ENCODE measurements around the gene PPP2R5A. TPM values are rescaled to one million over a fixed set of nuclear protein-coding genes. Genes with fewer than 3 reads are reported as not detected.
"Not testable (repeated sequence)": the region's sequence is repeated elsewhere in the genome, so short reads cannot be mapped to it uniquely, and the experiment has no call there.

PPP2R5A gene
- total RNA-seq, 1 donor from 2014 or later = 25.5 TPM

- Mint-ChIP-seq H3K9me3 (ENCODE audit: unreplicated experiment) (no peaks in the 10 kb centered on the region), H3K27ac (ENCODE audit: unreplicated experiment) (no peak overlapping the region), H3K4me3 (ENCODE audit: unreplicated experiment) (no peak overlapping the region), H3K27me3 (ENCODE audit: unreplicated experiment) (peaks cover 1% of the 10 kb centered on the region), H3K36me3 (ENCODE audit: low read depth, unreplicated experiment) (peaks cover 37% of the 10 kb centered on the region), H3K4me1 (ENCODE audit: unreplicated experiment) (no peaks in the 10 kb centered on the region)
- no peak for DNase-seq (ENCODE audit: low spot score)
- no peak for TF ChIP-seq CTCF (IDR thresholded peaks at IDR 0.05; ENCODE audit: unreplicated experiment)
These were observed 94.2 kb downstream of the PPP2R5A start for GRCh38 chr1:212379366-212379765.

- Mint-ChIP-seq H3K4me3 (ENCODE audit: unreplicated experiment) (no peak overlapping the region), H3K27me3 (ENCODE audit: unreplicated experiment) (peaks cover 1% of the 10 kb centered on the region), H3K9me3 (ENCODE audit: unreplicated experiment) (no peaks in the 10 kb centered on the region), H3K36me3 (ENCODE audit: low read depth, unreplicated experiment) (peaks cover 52% of the 10 kb centered on the region), H3K4me1 (ENCODE audit: unreplicated experiment) (no peaks in the 10 kb centered on the region), H3K27ac (ENCODE audit: unreplicated experiment) (no peak overlapping the region)
- no peak for DNase-seq (ENCODE audit: low spot score)
- no peak for TF ChIP-seq CTCF (IDR thresholded peaks at IDR 0.05; ENCODE audit: unreplicated experiment)
These were observed 96.3 kb downstream of the PPP2R5A start for GRCh38 chr1:212381397-212382035.

- DNase-seq (ENCODE audit: low spot score) = no peak
- TF ChIP-seq CTCF (IDR thresholded peaks at IDR 0.05; ENCODE audit: unreplicated experiment) = no peak
- H3K36me3 Mint-ChIP-seq (ENCODE audit: low read depth, unreplicated experiment) = peaks cover 52% of the 10 kb centered on the region
- H3K4me1 Mint-ChIP-seq (ENCODE audit: unreplicated experiment) = no peaks in the 10 kb centered on the region
- no peak overlapping the region for H3K27ac Mint-ChIP-seq (ENCODE audit: unreplicated experiment)
- H3K27me3 Mint-ChIP-seq (ENCODE audit: unreplicated experiment) = peaks cover 4% of the 10 kb centered on the region
- no peak overlapping the region for H3K4me3 Mint-ChIP-seq (ENCODE audit: unreplicated experiment)
- H3K9me3 Mint-ChIP-seq (ENCODE audit: unreplicated experiment) = peaks cover 6% of the 10 kb centered on the region
These were observed 100.8 kb downstream of the PPP2R5A start for GRCh38 chr1:212386029-212386428.

GRCh38 chr1:212388985-212389716, 103.9 kb downstream of the PPP2R5A start:
- peaks cover 60% of the 10 kb centered on the region for H3K36me3 Mint-ChIP-seq (ENCODE audit: low read depth, unreplicated experiment)

GRCh38 chr1:212395678-212396437, 110.6 kb downstream of the PPP2R5A start:
- H3K36me3 Mint-ChIP-seq (ENCODE audit: low read depth, unreplicated experiment) = peaks cover 46% of the 10 kb centered on the region
- H3K27ac Mint-ChIP-seq (ENCODE audit: unreplicated experiment); H3K27me3 Mint-ChIP-seq (ENCODE audit: unreplicated experiment); H3K4me3 Mint-ChIP-seq (ENCODE audit: unreplicated experiment); H3K9me3 Mint-ChIP-seq (ENCODE audit: unreplicated experiment); DNase-seq (ENCODE audit: low spot score); H3K4me1 Mint-ChIP-seq (ENCODE audit: unreplicated experiment): not testable (repeated sequence)

More at GRCh38 chr1:212388985-212389716, 103.9 kb downstream of the PPP2R5A start:
- TF ChIP-seq CTCF (IDR thresholded peaks at IDR 0.05; ENCODE audit: unreplicated experiment) = no peak
- Mint-ChIP-seq H3K4me3 (ENCODE audit: unreplicated experiment) (peak overlapping the region; percentile 5), H3K27me3 (ENCODE audit: unreplicated experiment) (peaks cover 8% of the 10 kb centered on the region), H3K4me1 (ENCODE audit: unreplicated experiment) (no peaks in the 10 kb centered on the region), H3K27ac (ENCODE audit: unreplicated experiment) (no peak overlapping the region), H3K9me3 (ENCODE audit: unreplicated experiment) (peaks cover 6% of the 10 kb centered on the region)
- no peak for DNase-seq (ENCODE audit: low spot score)
